Pons (tissue), 1 donor: ENCODE measurements around the gene SPCS1.
"Not testable (repeated sequence)": the region's sequence is repeated elsewhere in the genome, so short reads cannot be mapped to it uniquely, and the experiment has no call there.

Experiments used
- DNase-seq: peaks from one replicate; pipeline ENCODE4 v3.0.0-alpha.2; 2016; ENCODE audit warnings: low spot score

Gene SPCS1

GRCh38 chr3:52694528-52695189 lies 11.2 kb upstream of the SPCS1 start:
- DNase-seq = no peak

- no peak for DNase-seq
These were observed 9.9 kb upstream of the SPCS1 start for GRCh38 chr3:52695798-52696671.

GRCh38 chr3:52696830-52697631 lies 8.9 kb upstream of the SPCS1 start:
- no peak for DNase-seq

- DNase-seq = no peak
These were observed 8.3 kb upstream of the SPCS1 start for GRCh38 chr3:52697632-52697965.

GRCh38 chr3:52703341-52703740 lies 2.6 kb upstream of the SPCS1 start:
- no peak for DNase-seq

- no peak for DNase-seq
These were observed 1.1 kb upstream of the SPCS1 start for GRCh38 chr3:52704611-52705437.

GRCh38 chr3:52705438-52705687 lies 543 bp upstream of the SPCS1 start:
- no peak for DNase-seq

- no peak for DNase-seq
These were observed 1.7 kb downstream of the SPCS1 start for GRCh38 chr3:52707585-52707984.

GRCh38 chr3:52710512-52710911 lies 4.6 kb downstream of the SPCS1 start:
- no peak for DNase-seq

GRCh38 chr3:52712291-52713212 lies 6.6 kb downstream of the SPCS1 start:
- DNase-seq = no peak

GRCh38 chr3:52714335-52715302 lies 8.7 kb downstream of the SPCS1 start:
- no peak for DNase-seq

- no peak for DNase-seq
These were observed 9.9 kb downstream of the SPCS1 start for GRCh38 chr3:52715714-52716305.

- DNase-seq = no peak
These were observed 13.7 kb downstream of the SPCS1 start for GRCh38 chr3:52719618-52720017.

GRCh38 chr3:52721002-52721729 lies 15.3 kb downstream of the SPCS1 start:
- DNase-seq = peak; percentile 80

- DNase-seq = no peak
These were observed 15.8 kb downstream of the SPCS1 start for GRCh38 chr3:52721730-52722008.

GRCh38 chr3:52722491-52722890 lies 16.6 kb downstream of the SPCS1 start:
- DNase-seq = no peak

GRCh38 chr3:52723935-52724334 lies 18.0 kb downstream of the SPCS1 start:
- DNase-seq = no peak

- DNase-seq = no peak
These were observed 18.6 kb downstream of the SPCS1 start for GRCh38 chr3:52724511-52724910.

- DNase-seq = not testable (repeated sequence)
These were observed 22.8 kb downstream of the SPCS1 start for GRCh38 chr3:52728753-52729152.
